ENCODE data around the gene PRICKLE1. TPM values are rescaled to one million over a fixed set of nuclear protein-coding genes. Genes with fewer than 3 reads are reported as not detected.

Gene PRICKLE1
- total RNA-seq, 2 donors from 2014 or later: 3.6 to 4.7 TPM

DNA sequence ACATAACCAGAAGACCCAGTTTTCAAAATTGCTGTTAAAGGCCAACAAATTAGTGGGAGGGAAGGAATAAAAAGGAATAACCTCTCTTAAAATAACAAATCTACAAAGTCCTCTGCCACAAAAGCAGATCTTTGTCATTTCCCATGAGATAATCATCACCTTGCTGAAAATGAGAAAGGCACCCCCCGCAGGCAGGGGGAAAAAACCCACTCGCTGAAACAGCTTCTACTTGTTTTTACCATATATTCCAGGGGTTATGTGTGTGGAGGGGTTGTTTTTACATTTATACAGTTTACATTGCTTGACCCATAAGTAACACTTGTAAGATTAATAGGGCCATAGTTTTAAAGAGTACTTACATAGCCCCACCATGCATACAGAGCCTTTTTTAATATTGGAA lies 131.0 kb downstream of the PRICKLE1 start:
- DNase-seq: no peak
- 83 to 94% methylated on average over 2 of the region's 2 CpGs for WGBS, 2 donors
- Histone ChIP-seq H3K36me3 (replicated peaks in 1 of 2; ENCODE audit: insufficient read depth in 1 of 2, low read depth in 2 of 2) (no peaks in the 10 kb centered on the region), H3K4me1 (peaks cover 5% of the 10 kb centered on the region), H3K27me3 (no peaks in the 10 kb centered on the region), H3K9me3 (no peaks in the 10 kb centered on the region), H3K4me3 (no peak overlapping the region), H3K27ac (no peak overlapping the region)
- ATAC-seq: no peak
- no peak for TF ChIP-seq POLR2A (IDR thresholded peaks at IDR 0.05)
- TF ChIP-seq, protein P1, sequence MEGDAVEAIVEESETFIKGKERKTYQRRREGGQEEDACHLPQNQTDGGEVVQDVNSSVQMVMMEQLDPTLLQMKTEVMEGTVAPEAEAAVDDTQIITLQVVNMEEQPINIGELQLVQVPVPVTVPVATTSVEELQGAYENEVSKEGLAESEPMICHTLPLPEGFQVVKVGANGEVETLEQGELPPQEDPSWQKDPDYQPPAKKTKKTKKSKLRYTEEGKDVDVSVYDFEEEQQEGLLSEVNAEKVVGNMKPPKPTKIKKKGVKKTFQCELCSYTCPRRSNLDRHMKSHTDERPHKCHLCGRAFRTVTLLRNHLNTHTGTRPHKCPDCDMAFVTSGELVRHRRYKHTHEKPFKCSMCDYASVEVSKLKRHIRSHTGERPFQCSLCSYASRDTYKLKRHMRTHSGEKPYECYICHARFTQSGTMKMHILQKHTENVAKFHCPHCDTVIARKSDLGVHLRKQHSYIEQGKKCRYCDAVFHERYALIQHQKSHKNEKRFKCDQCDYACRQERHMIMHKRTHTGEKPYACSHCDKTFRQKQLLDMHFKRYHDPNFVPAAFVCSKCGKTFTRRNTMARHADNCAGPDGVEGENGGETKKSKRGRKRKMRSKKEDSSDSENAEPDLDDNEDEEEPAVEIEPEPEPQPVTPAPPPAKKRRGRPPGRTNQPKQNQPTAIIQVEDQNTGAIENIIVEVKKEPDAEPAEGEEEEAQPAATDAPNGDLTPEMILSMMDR (IDR thresholded peaks at IDR 0.05): no peak
- intact Hi-C loops (cut with DNase I): no loop called here

DNA sequence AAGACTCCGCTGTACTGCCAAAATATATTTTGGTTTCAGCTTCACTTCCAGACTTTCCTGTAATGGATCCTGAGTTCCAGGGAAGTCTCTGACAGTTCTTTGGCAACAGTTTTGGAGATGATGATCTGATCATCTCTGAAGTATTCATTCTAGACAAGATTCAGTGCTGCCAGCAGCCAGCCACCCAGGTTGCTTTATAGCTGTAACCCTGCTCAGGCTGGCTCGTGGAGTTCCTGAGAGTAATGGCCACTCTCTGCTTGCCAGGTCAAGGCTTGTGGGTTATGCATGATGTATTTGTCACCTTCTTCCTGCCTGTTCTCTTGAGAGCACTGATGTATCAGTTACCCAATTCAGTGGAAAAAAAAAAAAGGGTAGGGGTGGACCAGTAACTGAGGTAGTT lies 139.3 kb downstream of the PRICKLE1 start:
- DNase-seq (no peak), ATAC-seq (no peak)
- H3K9me3 ChIP-seq: no peaks in the 10 kb centered on the region
- peaks cover 5% of the 10 kb centered on the region for H3K4me1 ChIP-seq
- no peak overlapping the region for H3K27ac ChIP-seq
- no peaks in the 10 kb centered on the region for H3K36me3 ChIP-seq (replicated peaks in 1 of 2; ENCODE audit: insufficient read depth in 1 of 2, low read depth in 2 of 2)
- no peak for TF ChIP-seq POLR2A (IDR thresholded peaks at IDR 0.05)
- TF ChIP-seq, protein P1 (IDR thresholded peaks at IDR 0.05): no peak
- 65 to 91% methylated on average over 2 of the region's 2 CpGs for WGBS, 2 donors
- no peaks in the 10 kb centered on the region for H3K27me3 ChIP-seq
- intact Hi-C loops (cut with DNase I): no loop called here
- H3K4me3 ChIP-seq: no peak overlapping the region

DNA sequence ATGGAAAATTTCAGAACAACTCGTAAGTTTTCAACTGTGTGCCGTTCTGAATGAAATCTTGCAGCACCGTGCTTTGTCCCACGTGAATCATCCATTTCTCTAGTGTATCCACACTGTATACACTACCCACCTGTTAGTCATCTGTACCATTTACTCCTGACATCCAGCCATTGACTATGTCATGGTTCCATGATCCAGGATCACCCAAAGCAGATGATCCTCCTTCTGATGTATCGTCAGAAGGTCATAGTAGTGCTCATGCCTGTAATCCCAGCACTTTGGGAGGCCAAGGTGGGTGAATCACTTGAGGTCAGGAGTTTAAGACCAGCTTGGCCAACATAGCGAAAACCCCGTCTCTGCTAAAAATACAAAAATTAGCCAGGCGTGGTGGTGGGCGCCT lies 140.7 kb downstream of the PRICKLE1 start:
- Histone ChIP-seq H3K4me1 (peaks cover 5% of the 10 kb centered on the region), H3K36me3 (replicated peaks in 1 of 2; ENCODE audit: insufficient read depth in 1 of 2, low read depth in 2 of 2) (no peaks in the 10 kb centered on the region), H3K4me3 (no peak overlapping the region), H3K27ac (no peak overlapping the region), H3K27me3 (no peaks in the 10 kb centered on the region), H3K9me3 (no peaks in the 10 kb centered on the region)
- TF ChIP-seq, protein P1 (IDR thresholded peaks at IDR 0.05): no peak
- TF ChIP-seq POLR2A (IDR thresholded peaks at IDR 0.05): no peak
- intact Hi-C loops (cut with DNase I): no loop called here
- ATAC-seq: no peak
- no peak for DNase-seq
- WGBS, 2 donors: 96 to 97% methylated on average over 9 of the region's 9 CpGs

DNA sequence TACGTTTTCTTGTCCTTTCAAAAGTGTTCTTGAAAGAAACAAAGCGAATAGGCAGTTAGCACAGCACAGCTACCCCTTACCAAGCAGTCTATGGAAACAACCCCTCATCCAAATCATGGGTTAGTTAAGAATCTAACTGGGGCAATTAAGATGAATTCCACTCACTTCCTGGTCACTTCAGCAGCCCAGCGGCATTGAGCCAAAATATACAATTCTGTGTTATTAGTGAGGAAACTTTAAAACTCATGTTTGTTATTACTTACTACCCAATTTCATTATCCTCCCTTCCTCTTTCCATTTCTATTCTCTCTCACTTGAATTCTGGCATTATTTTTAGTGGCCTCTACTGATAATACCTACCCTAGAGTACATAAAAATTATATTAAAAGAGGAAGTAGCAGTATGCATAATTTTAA lies 142.2 kb downstream of the PRICKLE1 start:
- TF ChIP-seq, protein P1 (IDR thresholded peaks at IDR 0.05): no peak
- no peak for TF ChIP-seq POLR2A (IDR thresholded peaks at IDR 0.05)
- 78 to 80% methylated on average over 3 of the region's 3 CpGs for WGBS, 2 donors
- Histone ChIP-seq H3K27me3 (no peaks in the 10 kb centered on the region), H3K9me3 (no peaks in the 10 kb centered on the region), H3K4me3 (no peak overlapping the region), H3K27ac (no peak overlapping the region), H3K36me3 (replicated peaks in 1 of 2; ENCODE audit: insufficient read depth in 1 of 2, low read depth in 2 of 2) (no peaks in the 10 kb centered on the region), H3K4me1 (peaks cover 5% of the 10 kb centered on the region)
- intact Hi-C loops (cut with DNase I): no loop called here
- no peak for DNase-seq
- no peak for ATAC-seq

DNA sequence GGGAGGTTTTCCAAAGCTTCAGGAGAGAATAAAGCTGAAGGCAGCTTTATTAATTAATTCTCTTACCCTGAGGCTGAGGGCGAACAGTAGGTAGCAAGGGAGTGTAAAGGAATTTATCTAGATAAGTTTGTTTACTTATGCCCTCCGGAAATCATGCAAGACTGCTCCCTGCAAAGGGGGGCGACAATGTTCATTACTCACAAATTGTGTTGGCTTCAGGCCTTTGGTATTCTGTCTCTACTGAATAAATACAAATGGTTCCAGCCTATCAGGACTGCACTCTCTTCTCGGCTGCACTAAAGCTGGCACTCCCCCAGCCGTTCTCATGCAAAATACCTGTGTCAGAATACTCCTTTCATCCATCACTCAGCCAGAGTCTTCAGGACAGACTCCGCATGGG lies 142.8 kb downstream of the PRICKLE1 start:
- intact Hi-C loops (cut with DNase I): no loop called here
- H3K4me1 ChIP-seq: peaks cover 5% of the 10 kb centered on the region
- no peaks in the 10 kb centered on the region for H3K9me3 ChIP-seq
- H3K27me3 ChIP-seq: no peaks in the 10 kb centered on the region
- H3K36me3 ChIP-seq (replicated peaks in 1 of 2; ENCODE audit: insufficient read depth in 1 of 2, low read depth in 2 of 2): no peaks in the 10 kb centered on the region
- no peak for TF ChIP-seq POLR2A (IDR thresholded peaks at IDR 0.05)
- TF ChIP-seq, protein P1 (IDR thresholded peaks at IDR 0.05): no peak
- DNase-seq: no peak
- 44 to 56% methylated on average over 6 of the region's 6 CpGs for WGBS, 2 donors
- no peak overlapping the region for H3K4me3 ChIP-seq
- no peak overlapping the region for H3K27ac ChIP-seq
- ATAC-seq: no peak

Data from body of pancreas (tissue), 4 donors.